Thyroid gland (tissue), 4 donors: ENCODE results near the gene RTL9.

ENCODE experiments used
- CTCF ChIP-seq, 6 experiments: fragments of 200-600 bp in 3 of 6; fragments of 450-650 bp in 3 of 6; sonication (generic) in 3 of 6; IDR thresholded peaks; one replicate each; pipeline ENCODE4 v1.5.1; 2016 to 2019; ENCODE audit warnings: antibody characterized with exemption in 6 of 6, mild to moderate bottlenecking in 2 of 6, inconsistent platforms in 1 of 6, moderate library complexity in 1 of 6
- POLR2A ChIP-seq, 2 donors: fragments of 450-650 bp; IDR thresholded peaks; one replicate each; pipeline ENCODE4 v1.6.1; 2017; ENCODE audit warnings: antibody characterized with exemption in 2 of 2, mild to moderate bottlenecking in 2 of 2, moderate library complexity in 1 of 2

- TF ChIP-seq CTCF (IDR thresholded peaks at IDR 0.05) (no peak), POLR2A (IDR thresholded peaks at IDR 0.05) (no peak)
These were observed 25.8 kb downstream of the RTL9 start for GRCh38 chrX:110384490-110384889.
